Right lobe of liver (tissue), 6 donors: ENCODE results near the gene MXI1. TPM values are rescaled to one million over a fixed set of nuclear protein-coding genes. Genes with fewer than 3 reads are reported as not detected.
A peak's percentile ranks its signal among the peaks of the same experiment; 100 is the strongest.

Experiments
- ATAC-seq, 4 donors: fragments of 200-7000 bp; cut with Tn5 transposase; one replicate each; pipeline ENCODE4 v1.9.1; 2020; ENCODE audit warnings: mild to moderate bottlenecking in 4 of 4, moderate library complexity in 4 of 4
- DNase-seq, 3 donors: peaks; one replicate each; pipeline ENCODE4 v3.0.0-alpha.2; 2020
- H3K27ac ChIP-seq, 3 donors: fragments of 200-600 bp; one replicate each; pipeline ENCODE4 v1.8.0; 2022
- H3K27me3 ChIP-seq, 2 donors: fragments of 200-600 bp; one replicate each; pipeline ENCODE4 v1.8.0; 2022
- H3K36me3 ChIP-seq, 4 donors: fragments of 200-600 bp; sonication (generic) in 1 of 4; one replicate each; pipeline versions ENCODE4 v1.5.1 to v1.8.0; 2017 to 2022; ENCODE audit warnings: control low read depth in 1 of 4
- H3K4me1 ChIP-seq, 4 donors: fragments of 200-600 bp; sonication (generic) in 1 of 4; one replicate each; pipeline versions ENCODE4 v1.5.1 to v1.8.0; 2017 to 2022; ENCODE audit warnings: control low read depth in 1 of 4
- H3K4me3 ChIP-seq, 3 donors: fragments of 200-600 bp; one replicate each; pipeline ENCODE4 v1.8.0; 2022
- H3K9me3 ChIP-seq, 4 donors: fragments of 200-600 bp; sonication (generic) in 1 of 4; one replicate each; pipeline versions ENCODE4 v1.5.1 to v1.8.0; 2017 to 2022; ENCODE audit warnings: control low read depth in 1 of 4
- POLR2A ChIP-seq: fragments of 450-650 bp; IDR thresholded peaks from one replicate; pipeline ENCODE4 v1.6.1; 2017; ENCODE audit warnings: antibody characterized with exemption, mild to moderate bottlenecking
- WGBS: methylation state at CpG from one replicate; pipeline ENCODE4 v1.1.6; 2018; ENCODE audit warnings: low coverage, low lambda C conversion rate; ENCODE audit not compliant: insufficient coverage; ENCODE audit errors: missing lambda C conversion rate; 5-methylcytosine and 5-hydroxymethylcytosine counted together
- intact Hi-C, 2 donors: fragments of 100-400 bp; cut with DNase I; formaldehyde crosslinking; loops; one replicate each; pipeline versions ENCODE4 v1.11.2 to v1.14.1; 2022
- total RNA-seq, 6 experiments: library from RNA; depleted of rRNA in 2 of 6; stranded (reverse); fragments of >200 nt in 2 of 6; fragmentation: NEBNext Ultra II Directional in 3 of 6; extraction: Animal tissue kit (Norgen Biotek cat#: 25700) in 3 of 6; gene quantifications; one replicate each; pipeline versions ENCODE4 v1.1.0 to v1.2.4, GENCODE V29; 2016 to 2023
- TF ChIP-seq, protein P1 (sequence below), 4 donors: fragments of 200-600 bp in 3 of 4; fragments of 450-650 bp in 1 of 4; IDR thresholded peaks; one replicate each; pipeline versions ENCODE4 v1.5.1 to v1.8.0; 2016 to 2022; ENCODE audit warnings: antibody characterized with exemption in 4 of 4, mild to moderate bottlenecking in 2 of 4
- donor health status: DM: no; HTN: yes; CAD: no.
- donor health status: DM: no; HTN: no; CAD: no.
- donor health status: DM: no; HTN: no; CAD: no.
- donor health status: DM: no; HTN: yes; CAD: no.
- donor health status: DM: no; HTN: yes; CAD: no.

The MXI1 gene
- total RNA-seq, 6 experiments from 2014 or later = 17.1 to 32.6 (median 26.5) TPM

DNA sequence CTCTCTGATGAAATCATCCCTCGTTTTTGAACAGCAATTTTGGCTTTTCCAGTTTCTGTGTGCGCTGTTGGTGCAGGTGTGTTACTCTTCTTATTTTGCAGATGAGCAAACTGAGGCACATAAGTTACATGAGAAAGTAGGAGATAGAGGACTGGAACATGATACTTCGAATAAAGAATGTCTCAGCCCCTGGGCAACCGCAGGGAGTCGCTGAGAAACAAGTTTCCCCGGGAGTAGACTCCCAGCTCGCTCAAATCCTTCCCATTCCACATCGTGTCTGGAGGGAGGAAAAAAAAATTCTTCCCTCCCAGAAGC, 18.0 kb downstream of the MXI1 start:
- H3K36me3 ChIP-seq = peaks cover 0 to 12% (median 0%) of the 10 kb centered on the region in 4 donors
- H3K27ac ChIP-seq = peak overlapping the region in 2 of 3 donors; percentile 94 to 97
- no peaks in the 10 kb centered on the region for H3K9me3 ChIP-seq
- H3K27me3 ChIP-seq = no peaks in the 10 kb centered on the region
- H3K4me3 ChIP-seq = peak overlapping the region; percentile 17 to 80 (median 73)
- intact Hi-C loops = loop anchor here in 1 of 2 donors (10.0 kb wide), 1 partner anchor 49 kb away; no protein-coding TSS in a partner anchor
- H3K4me1 ChIP-seq = peaks cover 0 to 6% (median 0%) of the 10 kb centered on the region in 4 donors
- 7% methylated on average over 8 of the region's 8 CpGs for WGBS
- TF ChIP-seq POLR2A = no peak
- TF ChIP-seq, protein P1, sequence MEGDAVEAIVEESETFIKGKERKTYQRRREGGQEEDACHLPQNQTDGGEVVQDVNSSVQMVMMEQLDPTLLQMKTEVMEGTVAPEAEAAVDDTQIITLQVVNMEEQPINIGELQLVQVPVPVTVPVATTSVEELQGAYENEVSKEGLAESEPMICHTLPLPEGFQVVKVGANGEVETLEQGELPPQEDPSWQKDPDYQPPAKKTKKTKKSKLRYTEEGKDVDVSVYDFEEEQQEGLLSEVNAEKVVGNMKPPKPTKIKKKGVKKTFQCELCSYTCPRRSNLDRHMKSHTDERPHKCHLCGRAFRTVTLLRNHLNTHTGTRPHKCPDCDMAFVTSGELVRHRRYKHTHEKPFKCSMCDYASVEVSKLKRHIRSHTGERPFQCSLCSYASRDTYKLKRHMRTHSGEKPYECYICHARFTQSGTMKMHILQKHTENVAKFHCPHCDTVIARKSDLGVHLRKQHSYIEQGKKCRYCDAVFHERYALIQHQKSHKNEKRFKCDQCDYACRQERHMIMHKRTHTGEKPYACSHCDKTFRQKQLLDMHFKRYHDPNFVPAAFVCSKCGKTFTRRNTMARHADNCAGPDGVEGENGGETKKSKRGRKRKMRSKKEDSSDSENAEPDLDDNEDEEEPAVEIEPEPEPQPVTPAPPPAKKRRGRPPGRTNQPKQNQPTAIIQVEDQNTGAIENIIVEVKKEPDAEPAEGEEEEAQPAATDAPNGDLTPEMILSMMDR (IDR thresholded peaks at IDR 0.05) = peak in 1 of 4 donors; percentile 4
- no peak for DNase-seq
- ATAC-seq = no peak

DNA sequence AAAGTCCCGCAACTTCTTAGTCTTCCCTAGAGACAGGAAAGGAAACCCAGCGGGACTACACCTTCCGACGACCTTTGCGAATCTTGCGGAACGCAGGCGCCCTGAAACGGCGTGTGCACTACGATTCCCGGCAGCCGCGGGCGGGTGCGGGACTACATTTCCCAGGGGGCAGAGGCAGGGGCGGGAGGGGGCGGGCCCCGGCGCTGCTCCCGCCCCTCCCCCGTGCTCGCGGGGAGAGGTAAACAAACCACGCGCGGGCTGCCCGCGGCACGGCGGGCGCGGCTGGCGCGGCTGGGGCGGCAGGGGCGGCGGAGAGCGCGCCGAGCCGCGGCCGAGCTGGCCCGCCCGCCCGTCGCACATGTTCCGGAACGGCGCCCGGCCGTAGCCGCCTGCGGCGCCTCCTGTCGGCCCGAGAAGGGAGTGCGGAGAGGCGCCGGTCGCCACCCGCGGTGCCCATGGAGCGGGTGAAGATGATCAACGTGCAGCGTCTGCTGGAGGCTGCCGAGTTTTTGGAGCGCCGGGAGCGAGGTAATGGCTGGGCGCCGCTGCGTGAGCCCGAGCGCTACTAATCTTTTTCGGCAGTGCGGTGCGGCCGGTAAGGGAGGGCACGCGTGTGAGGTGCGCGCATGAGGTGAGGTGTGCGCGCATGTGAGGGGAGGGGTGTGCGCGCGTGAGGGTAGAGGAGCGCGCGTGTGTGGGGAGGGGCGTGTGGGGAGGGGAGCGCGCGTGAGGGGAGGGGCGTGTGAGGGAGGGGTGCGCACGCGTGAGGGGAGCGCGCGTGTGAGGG, 18.5 kb downstream of the MXI1 start:
- peak; percentile 94 for DNase-seq
- peak; percentile 62 to 78 (median 72) for ATAC-seq
- no peaks in the 10 kb centered on the region for H3K9me3 ChIP-seq
- intact Hi-C loops = loop anchor here in 1 of 2 donors (10.0 kb wide), 1 partner anchor 49 kb away; no protein-coding TSS in a partner anchor
- peak overlapping the region; percentile 73 to 81 (median 80) for H3K4me3 ChIP-seq
- peaks cover 0 to 6% (median 0%) of the 10 kb centered on the region in 4 donors for H3K4me1 ChIP-seq
- H3K27me3 ChIP-seq = no peaks in the 10 kb centered on the region
- peak; percentile 54 for TF ChIP-seq POLR2A
- TF ChIP-seq, protein P1 (IDR thresholded peaks at IDR 0.05) = peak; percentile 52 to 94 (median 69)
- WGBS = 0% methylated on average over 32 of the region's 103 CpGs
- H3K36me3 ChIP-seq = peaks cover 0 to 12% (median 0%) of the 10 kb centered on the region in 4 donors
- H3K27ac ChIP-seq = peak overlapping the region; percentile 91 to 97 (median 94)

DNA sequence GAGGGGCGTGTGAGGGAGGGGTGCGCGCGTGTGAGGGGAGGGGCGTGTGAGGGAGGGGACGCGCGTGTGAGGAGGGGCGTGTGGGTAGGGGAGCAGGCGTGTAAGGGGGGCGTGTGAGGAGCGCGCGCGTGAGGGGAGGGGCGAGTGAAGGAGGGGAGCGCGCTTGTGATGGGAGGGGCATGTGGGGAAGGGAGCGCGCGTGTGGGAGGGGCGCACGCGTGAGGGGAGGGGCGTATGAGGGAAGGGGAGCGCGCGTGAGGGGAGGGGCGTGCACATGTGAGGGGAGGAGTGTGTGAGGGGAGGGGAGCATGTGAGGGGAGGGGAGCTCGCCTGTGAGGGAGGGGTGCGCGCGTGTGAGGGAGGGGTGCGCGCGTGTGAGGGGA, 19.1 kb downstream of the MXI1 start:
- ATAC-seq = peak; percentile 75 to 84 (median 82)
- H3K27me3 ChIP-seq = no peaks in the 10 kb centered on the region

DNA sequence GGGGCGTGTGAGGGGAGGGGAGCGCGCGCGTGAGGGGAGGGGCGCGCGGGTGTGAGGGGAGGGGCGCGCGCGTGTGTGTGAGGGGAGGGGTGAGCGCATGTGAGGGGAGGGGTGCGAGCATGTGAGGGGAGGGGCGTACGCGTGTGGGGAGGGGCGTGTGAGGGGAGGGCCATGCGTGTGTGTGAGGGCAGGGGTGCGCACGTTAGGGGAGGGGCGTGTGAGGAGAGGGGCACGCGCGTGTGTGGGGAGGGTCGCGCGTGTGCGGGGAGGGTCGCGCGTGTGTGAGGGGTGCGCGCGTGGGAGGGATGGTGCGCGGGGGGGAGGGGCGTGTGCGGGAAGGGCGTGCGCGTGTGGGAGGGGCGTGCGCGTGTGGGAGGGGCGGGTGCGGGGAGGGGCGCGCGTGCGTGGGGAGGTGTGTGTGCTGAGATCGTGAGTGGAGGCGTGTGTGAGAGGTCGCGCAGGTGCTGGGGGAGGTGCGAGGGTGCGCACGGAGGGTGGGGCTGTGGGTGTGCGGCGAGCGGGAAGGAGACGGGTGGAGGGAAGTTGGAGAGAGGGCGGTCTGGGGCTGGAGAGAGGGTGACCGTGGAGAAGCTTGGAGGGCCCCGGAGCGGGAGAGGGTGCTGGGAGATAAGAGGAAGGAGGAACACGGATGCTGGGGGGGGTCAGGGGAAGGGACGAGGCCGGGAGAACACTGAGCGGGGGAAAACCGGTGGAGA, 19.7 kb downstream of the MXI1 start:
- Histone ChIP-seq H3K4me1 (peaks cover 0 to 4% (median 0%) of the 10 kb centered on the region in 4 donors), H3K27me3 (no peaks in the 10 kb centered on the region), H3K4me3 (peak overlapping the region; percentile 53 to 81 (median 73)), H3K36me3 (peaks cover 0 to 12% (median 0%) of the 10 kb centered on the region in 4 donors), H3K27ac (peak overlapping the region in 2 of 3 donors; percentile 40 to 91), H3K9me3 (no peaks in the 10 kb centered on the region)
- DNase-seq (peak; percentile 79 to 91 (median 86)), ATAC-seq (peak; percentile 56 to 71 (median 66))
- intact Hi-C loops = loop anchor here in 1 of 2 donors (10.0 kb wide), 1 partner anchor 48 kb away; no protein-coding TSS in a partner anchor
- under 1% methylated on average over 60 of the region's 71 CpGs for WGBS
- TF ChIP-seq, protein P1 (IDR thresholded peaks at IDR 0.05) = no peak
- TF ChIP-seq POLR2A = no peak

More for the DNA sequence above, 19.1 kb downstream of the MXI1 start:
- 1% methylated on average over 35 of the region's 36 CpGs for WGBS
- intact Hi-C loops = loop anchor here in 1 of 2 donors (10.0 kb wide), 1 partner anchor 48 kb away; no protein-coding TSS in a partner anchor
- Histone ChIP-seq H3K4me3 (peak overlapping the region; percentile 73 to 81 (median 80)), H3K4me1 (peaks cover 0 to 4% (median 0%) of the 10 kb centered on the region in 4 donors), H3K27ac (peak overlapping the region in 1 of 3 donors; percentile 91), H3K36me3 (peaks cover 0 to 12% (median 0%) of the 10 kb centered on the region in 4 donors), H3K9me3 (no peaks in the 10 kb centered on the region)
- DNase-seq = peak; percentile 95 to 97 (median 95)
- TF ChIP-seq, protein P1 (IDR thresholded peaks at IDR 0.05) = no peak
- no peak for TF ChIP-seq POLR2A
